Stromal cell of bone marrow (primary cell): ENCODE data around the gene DMAC2L.
"Not testable (repeated sequence)": the region's sequence is repeated elsewhere in the genome, so short reads cannot be mapped to it uniquely, and the experiment has no call there.

Experiments used
- DNase-seq: peaks from one replicate; pipeline ENCODE4 v3.0.0-alpha.2; 2012; ENCODE audit warnings: low read depth

Gene DMAC2L, protein sequence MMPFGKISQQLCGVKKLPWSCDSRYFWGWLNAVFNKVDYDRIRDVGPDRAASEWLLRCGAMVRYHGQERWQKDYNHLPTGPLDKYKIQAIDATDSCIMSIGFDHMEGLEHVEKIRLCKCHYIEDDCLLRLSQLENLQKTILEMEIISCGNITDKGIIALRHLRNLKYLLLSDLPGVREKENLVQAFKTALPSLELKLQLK

DNA sequence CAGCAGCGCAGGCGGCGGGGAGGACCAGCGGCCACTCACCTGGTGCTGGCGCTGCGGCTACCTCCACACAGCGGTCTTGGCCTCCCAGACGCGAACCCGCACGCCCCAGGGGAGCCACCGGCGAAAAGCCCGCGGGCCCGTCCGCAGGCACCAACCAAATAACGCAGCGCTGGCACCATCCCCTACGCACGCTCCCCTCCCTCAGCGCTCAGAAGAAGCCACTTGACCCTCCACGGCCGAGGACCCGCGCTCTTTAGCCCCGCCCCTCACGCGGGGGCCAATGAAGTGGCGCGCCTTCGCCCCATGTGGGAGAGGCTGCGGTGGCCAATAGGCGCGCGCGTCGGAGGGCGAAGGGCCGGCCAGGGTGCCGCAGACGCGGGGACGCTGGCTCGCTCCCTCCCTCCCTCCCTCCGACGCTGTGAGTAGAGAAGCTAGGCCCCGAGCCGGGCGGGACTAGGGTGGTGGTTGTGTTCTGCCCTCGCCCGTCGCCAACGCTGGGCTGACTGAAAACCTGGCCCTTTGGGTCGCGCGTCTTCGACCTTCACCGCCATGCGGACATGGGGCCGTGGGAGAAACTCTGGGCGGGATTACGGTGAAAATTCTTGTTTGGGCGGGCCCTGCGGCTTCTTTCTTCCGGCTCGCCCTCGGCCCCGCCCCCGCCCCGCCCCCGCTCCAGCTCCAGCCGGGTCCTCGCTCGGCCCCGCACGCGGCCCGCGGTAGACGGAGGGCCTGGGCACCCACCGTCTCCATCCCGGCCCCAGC is at the start of gene DMAC2L, which contains the start of gene L2HGDH:
DMAC2L (plus strand) TSS at position 353 of the 762 bp plus-strand sequence. CDS start 9,164 bp downstream, outside the sequence.
L2HGDH (minus strand) TSS at position 258 of the 762 bp plus-strand sequence; CDS start at position 179, 79 bp downstream.
- DNase-seq, result peak; percentile 86

DNA sequence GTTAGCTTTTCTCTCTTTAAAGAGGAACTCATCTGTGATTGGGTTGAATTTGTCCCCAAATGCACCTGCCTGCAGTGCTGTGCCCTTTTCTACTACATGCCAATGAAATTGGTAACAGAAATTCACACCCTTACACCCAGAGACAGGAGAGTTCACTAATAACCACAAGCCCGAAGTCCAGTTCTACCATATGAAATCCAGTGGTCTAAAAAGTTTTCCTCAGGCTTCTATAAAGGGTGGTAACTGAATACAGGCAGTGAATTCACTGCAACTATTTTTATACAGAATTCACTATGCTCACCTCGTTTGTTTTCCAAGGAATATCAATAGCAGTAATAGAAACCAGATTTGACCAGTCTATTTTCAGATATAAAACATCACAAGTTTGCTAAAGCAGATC is 49.3 kb upstream of the DMAC2L start:
- no peak for DNase-seq

DNA sequence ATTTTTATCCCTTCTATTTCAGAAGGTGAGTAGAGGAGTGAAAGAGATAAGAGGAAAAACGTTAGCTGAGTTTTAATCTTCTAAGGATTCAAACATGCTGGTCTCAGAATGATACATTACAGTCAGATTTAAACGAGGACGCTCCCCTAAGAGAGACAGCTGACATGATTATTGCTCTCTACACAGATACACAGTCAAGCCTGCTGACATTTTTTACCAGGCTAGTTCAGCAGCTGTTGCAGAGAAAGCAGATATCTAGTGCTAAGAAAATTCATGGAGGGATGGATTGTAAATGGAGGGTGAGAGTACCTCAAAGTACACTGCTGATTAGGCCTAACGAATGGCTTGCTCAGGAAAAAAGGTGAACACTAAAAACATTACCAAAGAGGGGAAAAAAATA is 48.8 kb upstream of the DMAC2L start:
- no peak for DNase-seq

DNA sequence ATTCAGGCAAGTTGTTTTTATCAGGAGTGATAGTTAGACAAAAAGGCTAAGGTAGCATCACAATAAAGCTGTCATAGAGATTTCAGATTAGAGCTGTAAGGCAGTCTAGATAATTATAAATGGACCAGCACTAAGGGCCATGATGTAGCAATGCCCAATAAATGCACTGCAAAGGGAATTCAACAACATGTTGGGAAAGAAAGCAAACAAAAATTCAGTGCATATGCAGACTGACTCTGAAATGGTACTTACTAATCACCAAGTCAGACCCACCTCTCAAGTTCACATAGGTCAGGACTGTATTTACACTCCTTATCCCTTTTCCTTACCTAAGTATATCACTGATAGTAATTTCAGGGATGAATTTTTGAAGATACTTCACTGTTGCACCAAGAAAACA is 47.1 kb upstream of the DMAC2L start:
- DNase-seq, result no peak

DNA sequence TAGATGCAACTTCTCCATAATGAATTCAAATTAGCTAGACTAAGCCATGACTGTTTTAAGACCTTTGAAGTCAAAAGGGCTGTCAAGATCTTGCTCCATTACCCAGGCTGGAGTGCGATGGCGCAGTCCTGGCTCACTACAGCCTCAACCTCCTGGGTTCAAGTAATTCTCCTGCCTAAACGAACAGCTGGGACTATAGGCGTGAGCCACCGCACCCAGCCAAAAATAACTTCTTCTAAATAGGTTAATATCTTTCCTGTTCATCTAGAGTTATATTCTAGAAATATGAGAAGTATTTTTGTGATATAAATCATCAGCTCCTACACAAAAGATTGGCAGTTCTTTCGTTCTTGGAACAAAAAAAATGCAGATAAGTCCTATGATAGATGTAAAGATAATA is 41.2 kb upstream of the DMAC2L start:
- DNase-seq, result no peak

DNA sequence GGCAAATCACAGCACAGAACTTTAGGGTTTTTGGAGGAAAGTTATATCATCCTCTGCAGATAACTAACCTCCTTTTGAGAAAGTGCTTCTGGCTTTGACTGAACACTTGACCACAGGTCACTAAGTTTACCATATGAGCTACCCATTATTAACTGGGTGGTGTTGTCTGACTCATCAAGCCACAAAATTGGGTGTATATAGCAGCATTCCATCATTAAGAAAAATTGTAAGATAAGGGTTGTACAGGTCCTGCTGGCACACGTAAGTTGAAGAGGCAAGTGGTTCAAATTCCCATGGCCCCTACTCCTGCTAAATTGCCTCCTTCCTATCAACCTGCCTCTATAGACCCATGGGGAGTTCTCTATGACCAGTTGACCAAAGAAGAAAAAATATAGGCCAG is 39.6 kb upstream of the DMAC2L start:
- DNase-seq, result no peak

DNA sequence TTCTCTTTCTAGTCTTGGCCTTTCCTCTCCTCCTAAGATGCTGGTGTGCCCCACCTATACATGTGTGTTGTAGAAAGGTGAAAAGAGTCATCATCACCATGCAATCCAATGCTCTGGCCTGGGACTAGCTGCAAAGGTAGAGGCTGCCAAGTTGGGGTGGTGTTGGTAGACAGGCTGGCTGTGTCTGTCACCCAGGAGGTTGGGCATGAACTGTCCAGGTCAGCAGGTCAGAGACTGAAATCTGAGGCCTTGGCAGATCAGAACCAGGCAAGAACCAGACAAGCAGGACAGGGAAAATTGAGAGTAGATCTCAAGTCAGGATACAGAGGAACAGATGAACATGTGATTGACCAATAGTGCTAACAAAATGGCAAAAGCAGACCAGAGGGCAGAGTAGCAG is 26.3 kb upstream of the DMAC2L start:
- DNase-seq, result no peak

DNA sequence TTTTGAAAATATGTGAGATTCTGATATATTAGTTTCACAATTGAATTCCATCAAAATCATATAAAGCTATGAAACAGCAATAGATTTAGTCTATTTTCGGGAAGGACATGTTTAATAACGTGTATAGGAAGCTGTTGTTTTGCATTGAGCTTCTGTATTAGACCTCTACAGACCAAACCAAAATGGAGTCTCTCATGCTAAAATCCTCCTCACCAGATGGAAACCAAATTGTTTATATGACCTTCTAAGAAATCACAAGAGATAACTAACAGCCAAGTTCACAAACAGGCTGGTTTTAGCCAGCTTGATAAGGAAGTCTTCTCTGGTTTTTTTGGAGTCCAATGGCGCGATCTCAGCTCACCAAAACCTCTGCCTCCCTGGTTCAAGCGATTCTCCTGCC is 24.0 kb upstream of the DMAC2L start:
- DNase-seq, result no peak

DNA sequence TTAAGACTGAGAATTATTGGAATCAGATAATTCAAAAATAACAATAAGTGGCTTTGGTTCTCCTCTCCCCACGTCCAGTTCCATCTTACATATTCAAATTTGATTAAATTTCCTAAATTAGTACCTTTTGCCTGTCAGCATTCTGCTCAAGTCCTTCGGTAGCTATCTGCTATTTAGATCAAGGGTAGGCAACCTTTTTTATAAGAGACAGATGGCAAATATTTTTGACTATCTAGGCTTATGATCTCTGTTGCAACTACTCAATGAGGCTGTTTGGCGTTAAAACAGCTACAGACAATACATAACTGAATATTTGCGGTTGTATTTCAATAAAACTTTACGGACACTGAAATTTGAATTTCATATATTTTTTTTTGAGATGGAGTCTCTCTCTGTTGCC is 21.8 kb upstream of the DMAC2L start:
- DNase-seq, result no peak

DNA sequence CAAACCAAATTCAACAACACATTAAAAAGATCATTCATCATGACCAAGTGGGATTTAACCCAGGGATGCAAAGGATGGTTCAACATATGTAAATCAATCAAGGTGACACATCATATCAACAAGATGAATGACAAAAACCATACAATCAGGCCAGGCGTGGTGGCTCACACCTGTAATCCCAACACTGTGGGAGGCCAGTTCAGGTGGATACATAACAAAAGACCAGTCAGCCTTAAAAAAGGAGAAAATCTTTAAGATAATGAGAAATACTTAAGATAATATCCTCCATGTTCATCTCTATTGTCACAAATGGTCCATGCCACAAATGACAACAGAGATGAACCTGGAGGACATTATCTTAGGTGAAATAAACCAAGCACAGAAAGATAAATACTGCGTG is 12.5 kb upstream of the DMAC2L start:
- DNase-seq, result no peak

DNA sequence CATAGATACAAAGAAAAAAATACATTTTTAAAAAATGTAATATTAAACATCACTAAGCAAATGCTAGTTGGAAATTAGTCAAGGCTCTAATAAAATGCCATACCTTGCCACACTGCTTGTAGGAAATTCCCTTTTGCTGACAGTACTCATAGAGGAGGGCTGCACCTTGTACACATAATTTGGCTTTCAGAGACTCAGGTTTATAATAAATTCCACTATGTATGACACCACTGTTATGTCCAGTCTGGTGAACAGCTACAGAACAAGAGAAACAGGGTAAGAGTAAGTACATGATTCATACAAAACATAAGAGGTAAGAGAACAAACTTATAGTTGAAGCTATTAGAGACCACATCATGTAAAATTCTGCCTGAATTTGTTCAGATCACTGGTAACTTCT is 10.2 kb upstream of the DMAC2L start:
- no peak for DNase-seq

DNA sequence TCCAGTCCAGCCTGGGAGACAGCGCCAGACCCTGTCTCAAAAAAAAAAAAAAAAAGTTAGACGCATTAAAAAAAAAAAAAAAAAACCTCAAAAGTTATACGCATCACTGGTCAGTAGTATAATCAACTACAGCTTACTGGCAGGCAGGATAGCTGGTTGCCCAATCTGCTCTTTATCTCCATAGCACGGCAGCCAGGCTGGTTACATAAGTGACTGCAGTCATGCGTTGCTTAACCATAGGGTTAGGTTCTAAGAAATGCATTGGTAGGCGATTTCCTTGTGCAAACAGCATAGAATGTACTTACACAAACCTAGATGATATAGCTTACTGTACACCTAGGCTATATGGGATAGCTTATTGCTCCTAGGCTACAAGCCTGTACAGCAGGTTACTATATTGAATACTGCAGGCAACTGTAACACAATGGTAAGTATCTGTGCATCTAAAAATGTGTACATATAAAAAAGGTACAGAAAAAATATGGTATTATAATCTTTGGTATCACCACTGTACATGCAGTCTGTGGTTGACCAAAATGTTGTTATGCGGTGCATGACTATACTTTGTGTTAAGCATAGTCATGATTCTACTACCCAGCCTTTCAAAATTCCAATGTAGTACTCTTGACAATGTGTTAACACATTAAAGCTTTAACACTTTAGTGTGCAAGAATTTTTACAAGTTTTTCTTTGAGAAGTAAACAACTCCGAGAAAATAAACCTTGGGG is 8.2 kb upstream of the DMAC2L start:
- DNase-seq, result no peak

DNA sequence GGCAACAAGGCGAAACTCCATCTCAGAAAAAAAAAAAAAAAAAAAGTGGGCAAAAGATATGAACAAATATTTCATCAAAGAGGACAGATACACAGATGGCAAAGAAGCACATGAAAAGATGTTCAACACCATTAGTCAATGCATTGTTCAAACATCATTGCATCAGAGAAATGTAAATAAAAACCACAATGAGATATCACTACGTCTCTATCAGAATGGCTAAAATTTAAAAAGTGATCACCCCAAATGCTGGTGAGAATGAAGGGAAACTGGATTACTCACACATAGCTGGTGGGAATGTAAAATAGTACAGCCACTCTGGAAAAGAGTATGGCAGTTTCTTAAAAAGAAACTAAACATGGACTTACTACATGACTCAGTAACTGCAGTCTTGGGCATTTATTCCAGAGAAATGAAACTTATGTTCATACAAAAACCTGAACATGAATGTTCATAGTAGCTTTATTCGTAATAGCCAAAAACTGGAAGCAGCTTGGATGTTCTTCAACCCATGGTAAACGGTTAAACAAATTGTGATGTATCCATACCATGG is 3.7 kb upstream of the DMAC2L start:
- DNase-seq, result no peak

DNA sequence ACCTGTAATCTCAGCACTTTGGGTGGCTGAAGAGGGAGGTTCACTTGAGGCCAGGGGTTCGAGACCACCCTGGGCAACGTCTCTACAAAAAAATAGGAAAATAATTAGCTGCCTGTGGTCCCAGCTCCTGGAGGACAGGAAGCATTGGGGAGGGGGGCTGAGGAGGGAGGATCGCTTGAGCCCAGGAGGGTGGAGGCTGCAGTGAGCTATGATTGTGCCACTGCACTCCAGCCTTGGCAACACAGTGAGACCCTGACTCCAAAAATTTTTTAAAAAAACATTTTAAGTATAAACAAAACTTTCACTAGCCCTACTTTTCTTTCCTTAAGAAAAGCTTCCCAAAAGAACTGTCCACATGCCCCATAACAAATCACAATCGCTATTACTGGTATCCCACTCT is 1.7 kb upstream of the DMAC2L start:
- DNase-seq, result no peak

DNA sequence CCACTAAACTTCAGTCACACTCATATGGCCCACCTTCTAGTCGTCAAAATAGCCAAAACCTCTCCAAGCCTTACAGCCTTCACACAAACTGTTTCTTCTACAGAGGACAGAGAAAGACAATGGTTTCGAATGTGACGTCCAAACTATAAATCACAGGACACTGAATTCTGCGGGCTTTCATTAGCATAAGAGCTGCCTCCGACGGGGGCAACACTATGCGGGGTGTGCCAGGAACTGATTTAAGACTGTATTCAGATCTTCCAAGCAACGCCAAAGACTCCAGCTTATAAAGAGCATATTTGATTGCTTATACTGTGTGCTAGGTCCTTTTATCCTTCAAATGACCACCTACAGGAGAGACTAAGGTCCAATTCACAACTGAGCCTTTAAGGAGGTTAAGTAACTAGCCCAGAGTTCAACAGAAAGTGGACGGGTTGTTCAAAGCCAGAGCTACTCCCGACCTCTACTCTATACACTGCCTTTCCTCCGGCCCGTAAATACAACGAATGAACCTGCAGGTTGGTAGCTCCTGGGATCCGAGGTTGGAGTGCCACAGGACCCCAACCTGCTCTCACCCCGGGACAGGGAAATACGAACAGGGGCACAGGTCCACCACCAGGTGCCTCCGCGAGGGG is 670 bp upstream of the DMAC2L start:
- no peak for DNase-seq

DNA sequence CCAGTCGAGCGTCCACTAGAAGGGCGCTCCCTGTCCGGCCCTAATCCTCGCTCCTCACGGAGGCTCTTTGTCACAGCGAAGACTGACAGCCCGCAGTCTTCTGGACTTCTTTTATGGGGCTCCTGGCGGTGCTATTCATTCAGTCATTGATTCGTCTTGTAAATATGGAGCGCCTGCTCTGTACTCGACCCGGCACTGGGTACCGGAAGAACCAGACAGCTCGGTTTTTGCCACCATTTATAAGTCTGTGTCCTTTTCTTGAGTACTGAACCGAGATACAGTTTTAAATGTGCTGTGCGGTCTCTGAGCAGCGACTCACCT is 570 bp downstream of the DMAC2L start:
- peak; percentile 28 for DNase-seq

DNA sequence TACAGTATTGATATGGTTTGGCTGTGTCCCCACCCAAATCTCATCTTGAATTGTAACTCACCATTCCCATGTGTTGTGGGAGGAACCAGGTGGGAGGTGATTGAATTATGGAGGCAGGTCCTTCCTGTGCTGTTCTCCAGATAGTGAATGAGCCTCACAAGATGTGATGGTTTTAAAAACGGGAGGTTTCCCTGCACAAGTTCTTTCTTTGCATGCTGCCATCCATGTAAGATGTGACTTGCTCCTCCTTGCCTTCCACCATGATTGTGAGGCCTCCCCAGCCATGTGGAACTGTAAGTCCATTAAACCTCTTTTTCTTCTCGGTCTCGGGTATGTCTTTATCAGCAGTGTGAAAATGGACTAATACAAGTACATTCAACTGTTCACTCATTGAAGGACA is 2.0 kb downstream of the DMAC2L start:
- DNase-seq, result not testable (repeated sequence)

DNA sequence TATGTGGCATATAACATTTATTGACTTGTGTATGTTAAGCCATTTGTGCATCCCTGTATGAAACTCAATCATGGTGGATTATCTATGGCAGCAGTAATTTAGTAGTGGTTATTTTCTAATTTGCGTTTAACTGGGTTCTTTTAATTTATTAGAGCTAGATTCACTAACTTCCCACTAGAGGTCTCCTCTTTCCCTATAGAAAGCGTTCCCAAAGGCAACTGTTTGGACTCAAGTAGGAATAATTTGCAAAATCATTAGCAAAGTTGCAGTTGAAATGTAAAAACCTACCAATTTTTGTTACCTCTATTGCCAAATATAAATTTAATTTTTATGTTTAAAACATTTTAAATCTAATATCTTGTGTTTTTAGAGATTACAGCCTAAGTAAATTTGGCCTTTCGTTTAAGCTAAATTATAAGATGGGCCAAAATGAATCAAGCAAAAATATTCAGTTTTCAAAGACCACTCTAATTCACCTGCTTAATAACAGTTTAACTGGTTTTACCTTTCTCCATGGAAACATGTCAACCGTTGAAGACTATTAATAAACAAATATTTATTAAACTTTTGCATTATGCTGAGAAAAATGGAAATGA is 6.0 kb downstream of the DMAC2L start:
- no peak for DNase-seq

DNA sequence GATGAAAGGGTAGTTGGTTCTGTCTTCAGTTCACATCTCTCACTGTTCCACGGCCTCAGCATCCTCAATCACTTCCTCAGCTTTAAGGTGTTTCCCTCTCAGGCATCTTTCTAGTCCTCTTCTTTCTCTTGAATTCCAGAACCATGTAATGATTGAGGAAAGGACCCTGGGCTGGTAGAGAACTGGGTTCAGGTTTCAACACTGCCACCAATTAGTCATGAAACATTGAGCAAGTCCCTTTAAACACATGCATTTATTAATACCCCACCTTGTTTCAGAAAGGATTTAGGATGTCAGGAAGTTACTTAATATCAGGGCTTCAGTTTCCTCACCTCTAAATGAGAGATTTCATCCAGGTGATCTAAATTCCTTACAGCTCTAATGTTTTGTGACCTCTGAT is 7.2 kb downstream of the DMAC2L start:
- no peak for DNase-seq

DNA sequence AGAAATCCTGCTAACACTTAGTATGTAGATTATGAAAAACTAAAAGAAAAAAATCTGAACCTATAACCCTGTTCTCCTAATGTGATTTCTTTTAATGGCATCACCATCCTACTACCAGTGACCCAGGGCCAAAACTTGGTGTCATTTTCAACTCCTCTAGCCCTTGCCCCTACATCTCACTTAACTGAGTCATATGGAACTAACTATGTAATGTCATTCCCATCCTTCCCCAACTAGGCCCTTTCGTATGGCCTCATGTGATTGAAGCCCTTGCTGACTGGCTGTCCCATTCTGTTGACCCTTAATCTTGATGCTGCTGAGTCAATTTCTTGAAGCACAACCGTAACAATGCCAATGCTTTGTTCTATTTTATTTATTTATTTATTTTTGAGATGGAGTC is 7.6 kb downstream of the DMAC2L start:
- DNase-seq, result no peak

DNA sequence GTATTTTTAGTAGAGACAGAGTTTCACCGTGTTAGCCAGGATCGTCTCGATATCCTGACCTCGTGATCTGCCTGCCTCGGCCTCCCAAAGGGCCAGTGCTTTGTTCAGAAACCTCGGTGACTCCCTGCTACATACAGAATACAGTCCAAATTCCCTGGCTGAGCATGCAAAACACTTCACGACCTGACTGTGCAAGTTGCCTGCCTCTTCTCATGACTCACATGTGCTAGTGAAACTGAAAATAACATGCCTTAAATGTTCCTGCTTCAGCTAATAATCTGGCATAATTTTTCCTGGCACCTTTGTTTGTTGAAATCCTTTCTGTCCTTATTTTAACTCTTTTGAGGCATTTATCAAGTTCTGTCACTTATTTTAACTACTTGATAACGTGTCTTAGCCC is 8.2 kb downstream of the DMAC2L start:
- DNase-seq, result peak; percentile 52

DNA sequence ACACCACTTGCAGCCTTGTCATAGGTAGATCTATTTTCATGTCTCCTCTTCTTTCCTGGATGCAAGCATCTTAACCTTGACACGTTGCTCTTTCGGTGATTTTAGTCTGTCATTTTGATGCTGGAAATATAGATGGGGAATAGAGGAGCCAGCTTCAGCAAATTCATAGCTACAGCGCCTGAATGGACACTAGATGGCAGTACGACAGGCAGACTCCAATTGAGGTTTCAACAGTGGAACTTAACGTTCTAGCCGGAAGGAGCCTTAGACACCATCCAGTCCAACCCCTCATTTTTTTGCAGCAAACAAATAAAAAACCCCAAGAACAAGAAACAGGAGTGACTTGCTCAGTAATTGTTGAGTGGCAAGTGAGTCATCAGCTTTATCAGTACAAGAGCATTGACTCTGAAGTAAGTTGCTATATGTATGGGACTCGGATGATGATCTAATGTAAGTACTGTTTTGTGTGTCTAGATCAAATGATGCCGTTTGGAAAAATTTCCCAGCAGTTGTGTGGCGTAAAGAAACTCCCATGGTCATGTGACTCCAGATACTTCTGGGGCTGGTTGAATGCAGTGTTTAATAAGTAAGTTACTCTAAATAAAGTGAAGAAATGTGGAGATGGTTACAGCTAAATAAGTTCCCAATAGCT is 9.0 kb downstream of the DMAC2L start:
- peak; percentile 80 for DNase-seq
